Measurements from ENCODE around the gene DCDC2.
"Not testable (repeated sequence)": the region's sequence is repeated elsewhere in the genome, so short reads cannot be mapped to it uniquely, and the experiment has no call there.

Gene DCDC2

DNA sequence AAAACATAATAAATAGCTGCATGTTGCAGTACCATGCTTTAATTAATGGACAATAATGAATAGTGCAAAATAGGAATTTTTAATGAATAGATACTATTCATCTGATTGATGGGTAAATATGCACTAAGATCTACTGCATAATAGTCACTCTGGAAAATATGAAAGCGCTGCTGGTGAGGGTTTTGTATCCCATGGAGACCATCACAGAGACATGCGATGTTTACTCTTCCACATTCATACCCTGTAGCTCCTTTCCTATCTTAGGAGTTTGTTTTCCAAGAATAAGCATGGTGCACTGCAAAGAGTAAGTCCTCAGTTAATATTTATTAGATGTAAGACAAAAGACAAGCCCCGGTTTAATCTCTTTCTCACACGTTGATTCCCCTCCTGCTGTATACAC, 150.4 kb downstream of the DCDC2 start:
- no peak for DNase-seq

DNA sequence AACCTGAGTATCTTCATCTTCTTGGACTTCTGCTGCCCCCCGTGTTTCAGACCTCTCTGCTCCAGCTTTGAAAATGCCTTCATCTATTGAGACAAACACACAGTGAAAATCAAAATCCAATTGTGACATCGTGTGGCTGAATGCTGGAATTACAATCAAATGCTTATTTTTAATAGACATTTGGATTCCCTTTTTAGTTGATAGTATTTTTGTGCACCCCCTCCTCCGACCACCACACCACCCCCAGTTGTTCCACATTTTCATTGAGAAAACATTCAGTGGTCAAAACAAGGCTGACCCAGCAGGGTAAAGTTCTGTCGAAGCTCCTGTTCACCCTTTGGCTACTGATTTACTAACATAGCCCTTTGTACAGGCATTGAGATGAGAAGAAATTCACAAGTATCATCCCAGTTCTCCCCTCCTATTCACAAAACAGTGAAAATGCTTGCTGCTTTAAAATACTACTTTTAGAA, 152.8 kb downstream of the DCDC2 start:
- peak; percentile 48 for DNase-seq

DNA sequence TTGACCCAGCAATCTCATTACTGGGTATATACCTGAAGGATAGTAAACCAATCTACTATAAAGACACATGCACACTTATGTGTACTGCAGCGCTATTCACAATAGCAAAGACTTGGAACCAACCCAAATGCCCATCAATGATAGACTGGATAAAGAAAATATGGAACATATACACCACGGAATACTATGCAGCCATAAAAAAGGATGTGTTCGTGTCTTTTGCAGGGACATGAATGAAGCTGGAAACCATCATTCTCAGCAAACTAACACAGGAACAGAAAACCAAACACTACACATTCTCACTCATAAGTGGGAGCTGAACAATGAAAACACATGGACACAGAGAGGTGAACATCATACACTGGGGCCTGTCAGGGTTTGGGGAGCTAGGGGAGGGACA, 153.7 kb downstream of the DCDC2 start:
- DNase-seq = not testable (repeated sequence)

DNA sequence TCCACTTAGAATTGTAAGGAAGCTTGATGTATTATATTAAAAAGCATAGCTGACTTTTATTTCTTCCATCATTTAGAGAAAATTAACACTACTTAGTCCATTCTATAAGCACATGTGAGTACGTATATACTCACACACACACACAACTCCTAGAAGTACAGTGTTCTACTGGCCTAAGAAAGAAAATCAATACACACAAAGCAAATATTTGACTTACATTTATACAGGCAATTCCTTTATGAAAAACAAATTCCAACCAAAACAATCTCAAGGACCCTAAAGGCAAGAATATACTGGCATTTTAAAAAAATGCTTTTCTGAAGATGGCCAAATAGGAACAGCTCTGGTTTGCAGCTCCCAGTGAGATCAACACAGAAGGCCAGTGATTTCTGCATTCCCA, 160.0 kb downstream of the DCDC2 start:
- DNase-seq = no peak

DNA sequence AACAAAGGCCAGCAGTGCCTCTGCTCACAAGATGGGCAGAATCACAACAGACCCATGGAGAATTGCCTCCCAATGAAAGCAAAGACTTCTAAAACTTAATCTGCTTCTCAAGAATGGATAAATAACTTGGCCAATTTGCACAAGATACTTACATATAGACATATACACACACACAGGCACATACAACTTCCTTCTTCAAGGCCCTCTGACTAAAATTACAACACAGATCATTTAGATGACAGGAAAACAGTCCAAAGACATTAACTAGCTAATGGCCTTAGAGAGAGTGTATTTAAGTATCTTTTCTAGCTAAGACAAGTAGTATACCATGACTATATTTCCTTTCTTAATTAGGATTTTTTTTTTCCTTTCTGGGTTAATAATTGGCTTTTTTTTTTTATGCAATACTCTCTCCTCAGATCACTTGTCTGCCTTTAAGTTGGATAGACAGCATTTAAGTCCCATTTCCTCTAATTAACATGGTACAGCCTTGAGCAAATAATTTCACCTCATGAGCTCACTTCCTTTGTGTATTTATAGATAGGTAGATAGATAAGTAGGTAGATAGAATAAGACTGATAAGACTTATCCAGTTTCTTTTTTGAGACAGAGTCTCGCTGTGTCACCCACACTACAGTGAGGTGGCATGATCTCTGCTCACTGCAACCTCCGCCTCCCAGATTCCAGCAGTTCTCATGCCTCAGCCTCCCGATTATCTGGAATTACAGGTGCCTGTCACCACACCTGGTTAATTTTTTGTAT, 161.8 kb downstream of the DCDC2 start:
- no peak for DNase-seq

DNA sequence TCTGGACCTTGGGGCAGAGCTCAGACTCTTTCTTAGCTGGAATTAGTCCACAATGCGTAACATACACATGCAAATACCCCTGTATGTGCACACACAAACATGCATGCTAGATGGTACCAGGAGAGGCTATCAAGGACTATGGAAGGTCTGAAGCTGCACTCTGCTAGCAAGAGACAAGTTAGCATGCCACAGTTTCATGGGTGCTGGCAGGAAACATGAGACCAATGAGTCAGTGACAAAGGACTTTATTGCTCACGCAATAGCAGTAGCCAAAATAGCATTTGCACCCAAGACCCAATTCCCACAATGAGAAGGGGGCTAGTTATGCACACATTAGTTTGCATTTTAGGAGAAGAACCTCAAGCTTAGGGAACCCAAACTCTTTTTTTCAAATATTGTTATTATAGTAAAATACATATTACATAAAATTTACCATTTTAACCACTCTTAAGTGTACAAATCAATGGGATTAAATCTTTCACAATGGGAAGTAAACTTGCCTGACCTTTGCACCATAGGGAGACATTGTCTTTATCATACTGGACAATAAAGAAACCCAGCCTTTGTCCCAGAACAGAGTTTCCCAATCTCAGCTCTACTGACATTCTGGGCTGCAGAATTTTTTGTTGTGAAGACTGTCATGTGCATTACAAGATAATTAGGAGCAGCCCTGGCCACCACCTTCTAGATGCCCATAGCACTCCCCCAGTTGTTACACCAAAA, 162.7 kb downstream of the DCDC2 start:
- no peak for DNase-seq

DNA sequence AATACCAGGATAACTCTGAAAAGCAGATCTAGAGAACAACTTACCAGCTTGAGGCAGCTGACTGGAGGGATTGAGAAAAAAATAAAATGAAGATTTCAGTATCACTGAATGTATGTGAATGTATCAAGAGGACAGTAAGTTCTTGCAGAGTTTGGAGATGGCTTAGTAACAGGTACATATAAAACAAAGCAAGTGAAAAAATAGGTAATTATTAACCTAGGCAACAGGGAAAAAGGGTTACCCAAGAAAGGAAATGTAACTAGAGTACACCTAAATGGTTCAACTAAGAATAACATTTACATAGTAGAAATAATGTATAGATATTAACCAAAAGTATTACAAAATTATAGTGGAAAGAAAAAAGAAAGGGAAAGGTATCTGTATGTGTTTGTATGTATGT, 164.5 kb downstream of the DCDC2 start:
- DNase-seq = no peak

DNA sequence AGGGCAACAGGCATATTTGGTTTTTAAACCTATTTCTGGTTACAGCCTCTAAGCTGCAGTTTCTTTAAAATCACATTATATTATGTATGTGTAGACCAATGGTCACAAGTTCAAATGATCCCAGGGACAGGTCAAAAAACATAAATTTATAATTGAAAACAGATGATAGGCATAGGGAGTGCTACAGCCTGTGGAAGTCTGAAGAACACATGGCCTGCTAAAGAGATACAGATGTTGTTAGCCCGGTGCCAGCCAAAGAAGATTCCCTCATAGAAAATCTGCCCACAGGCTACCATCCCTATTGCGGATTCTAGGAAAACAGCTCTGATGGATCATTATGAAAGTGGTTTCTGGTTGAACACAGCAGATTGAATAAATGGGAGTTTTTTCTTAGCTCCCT, 166.5 kb downstream of the DCDC2 start:
- no peak for DNase-seq

DNA sequence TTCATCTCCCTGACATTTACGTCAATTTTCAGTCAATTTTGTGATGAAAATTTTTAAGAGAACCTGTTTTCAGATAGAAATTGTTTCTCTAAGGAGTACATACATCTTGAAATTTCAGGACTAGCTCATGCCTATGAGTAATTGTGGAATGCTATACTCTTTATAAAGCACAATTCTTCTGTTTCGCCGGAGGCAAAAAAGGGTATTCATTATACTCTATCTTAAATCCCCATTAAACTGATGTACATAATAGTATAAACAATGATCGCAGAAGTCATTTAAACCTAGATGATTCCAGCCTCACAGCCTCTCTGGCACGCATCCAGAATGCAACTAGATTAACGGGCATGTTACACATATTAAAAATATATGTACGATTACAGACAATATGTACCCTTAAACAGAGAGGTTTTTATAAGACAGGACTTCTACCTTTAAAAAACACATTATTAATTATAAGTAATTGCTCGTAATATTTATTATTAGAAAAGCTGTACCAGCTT, 169.2 kb downstream of the DCDC2 start:
- peak; percentile 38 for DNase-seq

DNA sequence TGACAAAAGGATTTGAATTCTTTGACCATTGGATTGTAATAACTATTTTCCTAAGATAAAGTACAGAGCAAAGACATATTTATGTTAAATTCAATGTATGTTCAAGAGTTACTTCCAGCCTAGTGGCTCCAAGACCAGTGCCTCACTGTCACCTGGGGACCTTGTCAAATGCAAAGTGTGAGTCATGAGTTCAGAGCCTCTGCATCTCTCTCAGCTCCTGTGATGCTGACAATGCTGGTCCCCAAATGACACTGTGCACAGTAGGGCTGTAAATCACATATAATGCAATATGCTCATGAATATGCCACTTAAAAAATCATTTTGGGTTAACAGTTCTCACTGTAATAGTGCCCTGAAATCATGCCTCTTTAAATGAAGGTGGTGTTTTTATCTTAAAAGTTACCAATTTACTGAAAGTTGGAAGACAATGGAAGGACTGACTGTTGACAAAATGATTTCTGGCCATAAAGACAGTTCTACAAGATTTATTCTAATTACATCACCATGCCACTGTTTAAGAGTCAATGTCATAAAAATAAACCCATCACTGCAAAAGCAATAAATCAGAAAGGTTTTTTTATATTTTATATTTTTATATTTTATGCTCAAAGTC, 169.8 kb downstream of the DCDC2 start:
- no peak for DNase-seq

DNA sequence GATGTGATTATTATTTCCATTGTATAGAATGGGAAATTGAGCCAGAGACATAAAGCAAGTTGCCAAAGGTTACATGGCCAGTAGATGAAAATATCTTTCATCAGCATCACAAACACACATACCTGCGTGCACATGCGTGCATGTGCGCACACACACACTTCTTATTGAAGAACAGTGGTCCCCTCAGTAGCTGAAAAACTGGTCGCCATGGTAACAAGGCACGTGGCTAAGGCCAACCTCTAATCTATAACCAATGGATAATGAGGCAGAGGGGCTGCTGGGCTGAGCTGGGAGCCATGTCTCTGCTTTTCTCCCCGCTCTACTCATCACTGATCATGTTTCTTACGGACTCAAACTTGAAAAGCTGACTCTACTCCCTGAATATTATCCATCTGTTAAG, 171.5 kb downstream of the DCDC2 start:
- DNase-seq = no peak

DNA sequence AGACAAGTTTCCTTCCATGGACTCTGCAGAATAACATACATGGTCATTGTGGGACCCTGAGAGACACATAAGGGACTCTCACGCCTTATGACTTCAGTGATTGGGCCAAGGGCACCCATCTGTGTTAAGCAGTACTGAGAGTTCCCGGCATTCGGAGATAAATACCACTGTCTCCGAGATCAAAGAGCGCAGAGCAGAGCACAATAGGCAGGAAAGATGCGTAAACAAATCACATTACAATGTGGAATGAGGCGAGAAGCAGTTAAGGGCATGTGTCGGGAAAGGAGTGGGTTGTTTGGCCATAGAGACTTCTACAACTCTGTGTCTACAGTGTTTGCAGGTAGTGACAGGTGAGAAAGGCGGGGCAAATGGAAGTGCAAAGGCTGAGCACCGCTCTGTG, 174.3 kb downstream of the DCDC2 start:
- DNase-seq = no peak

DNA sequence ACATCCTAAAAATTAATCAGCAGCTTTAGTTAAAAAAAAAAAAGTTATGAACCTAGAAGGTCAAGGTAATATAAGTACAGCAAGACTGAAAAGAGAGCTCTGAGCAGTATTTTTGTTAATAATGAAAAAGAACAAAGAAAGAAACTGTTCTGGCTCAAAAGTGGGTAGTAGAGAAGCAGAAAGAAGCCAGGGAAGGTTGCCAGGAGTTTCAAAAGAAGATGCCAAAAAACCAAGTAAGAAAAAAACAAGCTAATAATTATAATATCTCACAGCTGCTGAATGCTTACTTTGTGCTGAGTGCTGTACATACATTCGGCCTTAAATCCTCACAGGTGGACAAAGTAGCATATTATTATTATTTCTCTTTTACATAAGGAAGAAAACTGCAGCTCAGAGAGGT, 200.0 kb downstream of the DCDC2 start:
- no peak for DNase-seq

DNA sequence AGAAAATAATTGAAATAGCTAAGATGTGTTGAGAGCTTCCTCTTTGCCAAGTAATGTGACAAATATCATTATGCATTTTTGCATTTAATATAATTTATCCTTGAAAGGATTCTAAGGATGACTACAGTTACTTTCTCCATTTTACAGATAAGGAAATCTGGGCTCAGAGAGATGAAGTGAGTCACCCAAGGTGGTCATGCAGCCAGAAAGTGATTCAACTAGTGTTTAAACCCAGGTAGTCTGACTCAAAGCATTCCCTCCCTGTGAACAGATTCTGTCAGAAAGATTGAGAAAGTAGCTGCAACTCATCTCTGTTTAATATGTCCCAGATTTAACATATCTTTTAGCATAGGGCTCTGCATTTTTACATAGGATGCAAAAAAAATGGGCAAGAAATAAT, 203.7 kb downstream of the DCDC2 start:
- DNase-seq = no peak

DNA sequence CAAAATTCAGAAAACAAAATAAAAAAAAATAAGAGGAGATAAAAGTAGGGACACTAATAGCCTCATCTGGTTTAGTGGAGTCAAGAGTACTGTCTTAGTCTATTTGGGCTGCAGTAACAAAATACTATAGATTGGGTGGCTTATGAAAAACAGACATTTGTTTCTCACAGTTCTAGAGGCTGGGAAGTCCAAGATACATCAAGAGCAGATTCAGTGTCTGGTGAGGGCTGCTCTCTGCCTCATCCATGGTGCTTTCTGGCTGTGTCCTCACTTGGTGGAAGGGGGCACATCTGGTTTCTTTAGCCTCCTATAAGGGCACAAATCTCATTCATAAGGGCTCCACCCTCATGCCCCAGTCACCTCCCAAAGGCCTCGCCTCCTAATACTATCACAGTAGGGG, 205.8 kb downstream of the DCDC2 start:
- DNase-seq = no peak

DNA sequence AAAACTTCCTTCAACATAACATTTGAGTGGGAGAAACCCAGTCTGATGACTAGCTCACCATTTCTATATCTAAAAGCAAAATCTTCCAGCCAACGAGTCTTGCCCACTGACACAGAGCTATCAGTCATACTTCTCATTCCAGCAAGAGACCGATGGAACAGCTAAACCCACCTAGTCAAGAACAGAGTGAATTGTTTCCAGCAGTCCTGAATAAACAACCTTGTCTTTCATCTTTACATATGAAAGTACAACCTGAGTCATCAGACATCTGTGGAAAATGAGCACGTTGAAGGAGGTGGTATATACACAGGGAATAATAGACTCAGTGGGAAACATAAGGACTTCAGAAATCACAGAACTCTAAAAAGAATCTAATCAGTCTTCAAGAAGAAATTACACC, 208.0 kb downstream of the DCDC2 start:
- no peak for DNase-seq

DNA sequence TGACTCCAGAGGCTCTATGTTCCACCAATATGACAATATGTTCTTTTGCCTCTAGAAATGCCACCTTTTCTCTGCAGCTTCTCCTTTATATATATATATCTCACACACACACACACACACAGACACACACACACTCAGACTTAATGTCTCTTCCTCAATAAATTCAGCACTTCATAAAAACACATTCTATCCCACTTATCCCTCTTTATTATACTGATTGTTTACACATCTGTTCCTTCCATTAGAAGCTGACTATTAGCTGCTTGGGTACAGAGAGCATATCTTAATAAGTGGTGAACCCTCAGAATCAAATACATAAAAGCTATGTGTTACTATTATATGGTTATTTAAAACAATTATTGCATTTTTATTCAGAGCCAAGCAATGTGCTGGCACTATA, 208.6 kb downstream of the DCDC2 start:
- no peak for DNase-seq

DNA sequence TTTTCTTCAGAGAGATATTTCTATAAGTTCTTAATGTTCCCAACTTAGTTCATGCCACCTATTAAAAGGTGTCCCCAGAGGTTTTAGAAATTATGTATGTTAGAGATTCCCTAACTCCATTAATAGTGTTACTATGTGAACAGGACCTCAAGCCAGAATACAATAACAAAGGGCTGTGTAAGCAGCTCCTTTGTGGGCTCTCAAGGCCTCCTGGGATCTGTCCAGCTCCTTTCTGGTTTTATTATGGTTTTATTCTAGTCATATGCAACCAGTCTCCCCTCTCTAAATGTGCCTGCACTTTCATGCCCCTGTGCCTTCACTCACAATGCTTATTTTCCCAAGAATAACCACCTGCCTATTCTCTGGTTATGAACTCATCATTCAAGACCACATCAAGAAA, 209.2 kb downstream of the DCDC2 start:
- DNase-seq = no peak

DNA sequence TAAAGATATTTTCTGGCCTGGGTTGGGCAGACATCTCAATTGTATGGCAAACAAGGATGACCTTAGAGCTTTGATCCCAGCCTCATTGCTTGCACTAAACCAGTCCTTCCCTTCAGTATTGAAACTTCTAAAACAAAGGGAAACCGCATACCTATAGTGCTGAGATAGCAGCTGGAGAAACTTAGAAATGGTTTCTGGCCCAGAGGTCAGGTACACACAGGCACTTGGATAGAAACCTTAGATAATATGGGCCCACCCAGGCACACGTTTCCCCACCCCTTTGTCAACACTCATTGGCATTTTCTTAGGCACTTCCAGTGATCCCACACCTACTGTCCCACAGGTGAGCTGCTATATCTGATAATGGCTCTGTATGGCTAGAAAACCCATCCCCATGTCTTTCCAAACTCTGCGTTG, 209.7 kb downstream of the DCDC2 start:
- DNase-seq = no peak

DNA sequence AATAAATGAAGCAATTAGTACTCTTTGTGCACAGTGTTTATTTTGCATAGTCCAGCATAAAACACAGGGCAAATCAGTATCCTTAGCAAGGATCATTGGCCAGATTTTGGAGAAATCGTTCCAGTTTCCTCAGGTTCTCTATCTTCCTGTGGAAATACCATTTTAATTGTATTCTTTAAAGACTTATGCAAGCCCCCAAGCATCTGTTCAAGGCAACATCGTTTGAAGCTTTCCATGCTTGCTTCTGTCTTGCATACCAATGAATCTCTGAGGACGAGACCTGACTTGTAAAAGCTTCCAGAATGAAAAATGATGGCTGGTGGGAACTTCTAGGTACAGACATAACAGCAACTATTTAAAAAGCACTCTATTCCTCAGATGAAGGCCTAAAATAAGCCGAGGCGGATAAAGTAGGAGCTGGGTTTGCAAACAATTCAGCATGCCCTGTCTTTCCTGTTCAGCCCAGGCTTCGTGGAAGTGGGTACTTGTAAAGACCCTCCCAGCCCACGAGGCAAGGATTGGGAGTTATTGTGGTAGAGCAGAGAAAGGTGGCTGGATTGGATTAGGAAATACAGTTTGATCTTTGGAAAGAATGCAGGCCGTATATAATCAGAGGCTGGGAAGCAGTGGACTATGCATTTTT, 210.2 kb downstream of the DCDC2 start:
- no peak for DNase-seq

DNA sequence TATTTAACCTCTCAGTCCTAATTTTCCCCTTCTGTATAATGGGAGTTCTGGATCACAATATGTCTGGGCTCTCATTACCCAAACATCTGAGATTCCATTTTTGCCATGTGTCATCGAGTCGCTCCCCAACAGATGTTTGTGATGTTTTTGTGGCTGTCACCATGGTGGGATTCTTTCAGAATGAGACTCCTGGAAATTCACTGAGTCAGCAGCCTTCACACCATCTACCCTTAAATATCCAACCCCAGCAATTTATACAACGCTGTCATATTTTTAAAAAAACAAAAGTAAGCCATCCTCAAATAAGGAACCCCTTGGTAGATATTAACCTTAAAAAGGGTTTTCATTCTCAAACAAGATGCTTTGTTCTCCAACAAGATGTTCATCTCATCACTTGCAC, 211.0 kb downstream of the DCDC2 start:
- DNase-seq = no peak

DNA sequence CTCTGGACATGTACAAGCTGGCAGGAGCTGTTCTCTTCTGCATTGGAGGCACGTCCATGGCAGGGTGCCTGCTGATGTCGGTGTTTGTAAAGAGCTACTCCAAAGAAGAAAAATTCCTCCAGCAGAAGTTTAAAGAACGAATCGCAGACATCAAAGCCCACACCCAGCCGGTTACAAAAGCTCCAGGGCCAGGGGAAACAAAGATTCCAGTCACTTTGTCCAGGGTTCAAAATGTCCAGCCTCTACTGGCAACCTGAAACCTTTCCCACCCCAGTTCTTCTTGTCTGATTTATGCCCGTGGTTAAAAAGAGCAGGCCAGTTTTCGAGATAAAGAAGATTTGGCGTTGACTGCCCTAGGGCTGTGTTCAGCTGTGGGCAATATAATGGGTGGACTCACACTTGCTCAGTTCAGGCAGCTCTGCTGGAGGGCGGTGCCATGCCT, 212.1 kb downstream of the DCDC2 start:
- DNase-seq = no peak

DNA sequence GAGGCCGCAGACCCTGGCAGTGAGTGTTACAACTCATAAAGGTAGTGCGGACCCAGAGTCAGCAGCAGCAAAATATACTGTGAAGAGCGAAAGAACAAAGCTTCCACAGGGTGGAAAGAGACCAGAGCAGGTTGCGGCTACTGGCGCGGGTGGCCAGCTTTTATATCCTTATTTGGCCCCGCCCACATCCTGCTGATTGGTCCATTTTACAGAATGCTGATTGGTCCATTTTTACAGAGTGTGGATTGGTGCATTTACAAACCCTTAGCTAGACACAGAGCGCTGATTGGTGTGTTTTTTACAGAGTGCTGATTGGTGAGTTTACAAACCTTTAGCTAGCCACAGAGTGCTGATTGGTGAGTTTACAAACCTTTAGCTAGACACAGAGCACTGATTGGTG, 215.1 kb downstream of the DCDC2 start:
- not testable (repeated sequence) for DNase-seq
